Neutrophil (primary cell): ENCODE results near the gene FGGY.

Experiments
- H3K27ac ChIP-seq: fragments of 200-600 bp; sonication (generic); 2 replicates; pipeline ENCODE4 v1.5.1; 2016; ENCODE audit warnings: mild to moderate bottlenecking, moderate library complexity
- H3K27me3 ChIP-seq: fragments of 200-600 bp; sonication (generic); 2 replicates; pipeline ENCODE4 v1.6.0; 2016; ENCODE audit warnings: mild to moderate bottlenecking
- H3K36me3 ChIP-seq: fragments of 200-600 bp; sonication (generic); 2 replicates; pipeline ENCODE4 v1.5.1; 2017
- H3K4me1 ChIP-seq, 2 experiments: fragments of 200-600 bp in 1 of 2; sonication (generic) in 1 of 2; 1 replicate in 1 of 2; 2 replicates in 1 of 2; pipeline versions ENCODE4 v1.5.1 to v1.6.1; 2013 to 2016; ENCODE audit warnings: low read depth in 1 of 2, low read length in 1 of 2, mild to moderate bottlenecking in 1 of 2, moderate library complexity in 1 of 2; ENCODE audit not compliant: control insufficient read depth in 1 of 2, insufficient read depth in 1 of 2
- H3K4me3 ChIP-seq, 2 experiments: fragments of 200-600 bp in 1 of 2; sonication (generic) in 1 of 2; 1 replicate in 1 of 2; 2 replicates in 1 of 2; pipeline ENCODE4 v1.5.1; 2013 to 2016; ENCODE audit warnings: low read depth in 1 of 2, low read length in 1 of 2, mild to moderate bottlenecking in 1 of 2, moderate library complexity in 1 of 2
- H3K9me3 ChIP-seq: fragments of 200-600 bp; sonication (generic); 2 replicates; pipeline ENCODE4 v1.5.1; 2016
- TF ChIP-seq, protein P1 (sequence below): fragments of 200-600 bp; sonication (generic); IDR thresholded peaks from 2 replicates; pipeline ENCODE4 v1.5.1; 2016; ENCODE audit warnings: antibody characterized with exemption

Gene FGGY

DNA sequence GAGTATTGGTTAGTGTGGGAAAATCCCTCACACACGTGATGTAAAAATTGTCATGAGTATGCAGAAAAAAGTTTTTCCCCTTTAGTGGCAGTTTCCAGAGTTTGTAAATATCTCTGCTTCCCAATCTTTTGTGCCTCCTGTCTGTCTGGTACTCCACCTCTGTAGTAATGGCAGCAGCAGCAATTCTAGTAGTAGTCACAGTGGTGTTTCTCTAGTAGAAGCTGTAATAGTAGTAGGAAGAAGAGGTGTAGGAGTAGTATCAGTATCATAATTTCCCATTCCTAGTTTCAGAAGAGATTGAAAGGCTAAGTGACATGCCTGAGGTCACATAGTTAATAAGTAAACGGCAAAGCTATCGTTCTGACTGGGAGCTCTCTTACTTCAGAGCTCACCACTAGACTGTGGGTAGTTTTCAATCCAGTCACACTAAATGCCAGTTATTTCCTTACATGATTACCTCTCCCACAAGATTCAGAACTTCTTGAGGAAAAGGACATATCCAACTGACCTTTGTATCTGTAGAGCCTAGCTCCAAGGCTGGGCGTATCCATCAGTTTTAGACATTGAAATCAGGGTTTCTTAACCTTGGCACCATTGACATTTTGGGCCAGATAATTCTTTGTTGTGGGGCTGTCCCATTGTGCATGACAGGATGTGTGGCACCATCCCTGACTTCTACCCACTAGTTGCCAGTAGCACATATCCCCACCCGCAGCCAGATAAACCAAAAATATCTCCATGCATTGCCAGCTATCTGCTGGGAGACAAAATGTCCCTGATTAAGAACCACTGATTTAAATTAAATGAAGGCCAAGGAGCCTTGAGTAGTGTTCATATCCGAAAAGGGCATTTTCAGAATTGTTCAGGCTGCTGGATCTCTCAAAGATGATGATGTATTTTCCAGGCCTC is 135.9 kb downstream of the FGGY start:
- Histone ChIP-seq H3K27me3 (no peaks in the 10 kb centered on the region), H3K9me3 (no peaks in the 10 kb centered on the region), H3K4me3 (no peak overlapping the region), H3K4me1 (no peaks in the 10 kb centered on the region), H3K27ac (no peak overlapping the region), H3K36me3 (no peaks in the 10 kb centered on the region)
- TF ChIP-seq, protein P1, sequence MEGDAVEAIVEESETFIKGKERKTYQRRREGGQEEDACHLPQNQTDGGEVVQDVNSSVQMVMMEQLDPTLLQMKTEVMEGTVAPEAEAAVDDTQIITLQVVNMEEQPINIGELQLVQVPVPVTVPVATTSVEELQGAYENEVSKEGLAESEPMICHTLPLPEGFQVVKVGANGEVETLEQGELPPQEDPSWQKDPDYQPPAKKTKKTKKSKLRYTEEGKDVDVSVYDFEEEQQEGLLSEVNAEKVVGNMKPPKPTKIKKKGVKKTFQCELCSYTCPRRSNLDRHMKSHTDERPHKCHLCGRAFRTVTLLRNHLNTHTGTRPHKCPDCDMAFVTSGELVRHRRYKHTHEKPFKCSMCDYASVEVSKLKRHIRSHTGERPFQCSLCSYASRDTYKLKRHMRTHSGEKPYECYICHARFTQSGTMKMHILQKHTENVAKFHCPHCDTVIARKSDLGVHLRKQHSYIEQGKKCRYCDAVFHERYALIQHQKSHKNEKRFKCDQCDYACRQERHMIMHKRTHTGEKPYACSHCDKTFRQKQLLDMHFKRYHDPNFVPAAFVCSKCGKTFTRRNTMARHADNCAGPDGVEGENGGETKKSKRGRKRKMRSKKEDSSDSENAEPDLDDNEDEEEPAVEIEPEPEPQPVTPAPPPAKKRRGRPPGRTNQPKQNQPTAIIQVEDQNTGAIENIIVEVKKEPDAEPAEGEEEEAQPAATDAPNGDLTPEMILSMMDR: no peak

DNA sequence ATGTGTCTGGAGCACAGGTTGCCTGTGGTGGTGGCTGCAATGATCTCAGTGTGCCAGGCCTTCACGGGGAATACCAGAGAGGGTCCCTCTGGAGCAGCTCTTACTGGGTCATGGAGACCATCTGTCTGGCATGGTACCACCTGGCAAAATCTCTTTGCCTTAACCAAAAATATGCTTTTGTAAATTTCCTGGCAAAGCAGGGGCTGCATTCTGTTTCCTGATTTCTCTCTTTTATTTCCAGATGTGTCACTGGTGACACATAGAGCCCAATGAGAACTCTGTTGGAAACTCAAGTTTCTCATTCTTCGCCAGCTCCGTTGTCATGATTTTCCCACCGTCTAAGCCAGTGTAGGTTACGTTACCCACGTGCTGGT is 136.5 kb downstream of the FGGY start:
- Histone ChIP-seq H3K4me1 (no peaks in the 10 kb centered on the region), H3K9me3 (no peaks in the 10 kb centered on the region), H3K27me3 (no peaks in the 10 kb centered on the region), H3K4me3 (no peak overlapping the region), H3K36me3 (no peaks in the 10 kb centered on the region), H3K27ac (no peak overlapping the region)
- TF ChIP-seq, protein P1: no peak

DNA sequence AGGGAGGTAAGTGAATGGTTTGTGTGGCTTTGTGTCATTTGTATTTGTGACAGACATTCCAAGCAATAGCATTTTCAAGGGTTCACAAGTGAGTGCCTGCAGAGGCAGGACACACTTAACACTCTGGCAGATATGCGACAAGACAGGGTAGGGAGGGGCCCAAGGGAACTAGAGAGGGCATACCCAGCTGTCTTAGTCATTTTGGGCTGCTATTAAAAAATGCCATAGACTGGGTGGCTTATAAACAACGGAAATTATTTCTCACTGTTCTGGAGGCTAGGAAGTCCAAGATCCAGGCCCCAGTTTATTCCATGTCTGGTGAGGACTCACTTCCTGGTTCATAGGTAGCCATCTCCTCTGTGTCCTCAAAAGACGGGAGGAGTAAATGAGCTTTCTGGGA is 137.4 kb downstream of the FGGY start:
- Histone ChIP-seq H3K27ac (no peak overlapping the region), H3K4me3 (no peak overlapping the region), H3K36me3 (no peaks in the 10 kb centered on the region), H3K9me3 (no peaks in the 10 kb centered on the region), H3K4me1 (no peaks in the 10 kb centered on the region), H3K27me3 (no peaks in the 10 kb centered on the region)
- TF ChIP-seq, protein P1: no peak

DNA sequence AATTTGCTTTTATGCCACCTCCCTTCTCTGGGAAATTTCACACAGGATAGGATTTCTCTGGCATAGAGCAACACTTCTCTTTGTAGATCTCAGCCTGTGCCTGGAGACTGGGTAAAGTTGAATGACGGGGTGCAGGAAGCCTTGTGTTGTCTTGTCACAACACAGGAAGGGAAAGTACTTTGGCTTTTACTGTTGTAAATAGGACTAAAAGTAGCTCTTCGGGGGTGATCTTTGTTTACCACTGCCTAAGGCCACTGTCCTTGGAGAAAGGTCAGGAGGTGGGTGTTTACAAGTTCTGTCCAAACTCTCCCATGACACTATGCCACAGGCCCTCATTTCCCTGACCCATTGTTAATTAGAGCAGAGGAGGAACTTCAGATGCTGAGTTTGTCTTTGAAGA is 139.7 kb downstream of the FGGY start:
- no peaks in the 10 kb centered on the region for H3K9me3 ChIP-seq
- TF ChIP-seq, protein P1: no peak
- no peaks in the 10 kb centered on the region for H3K27me3 ChIP-seq
- H3K27ac ChIP-seq: no peak overlapping the region
- H3K36me3 ChIP-seq: no peaks in the 10 kb centered on the region
- H3K4me3 ChIP-seq: no peak overlapping the region
- H3K4me1 ChIP-seq: no peaks in the 10 kb centered on the region

DNA sequence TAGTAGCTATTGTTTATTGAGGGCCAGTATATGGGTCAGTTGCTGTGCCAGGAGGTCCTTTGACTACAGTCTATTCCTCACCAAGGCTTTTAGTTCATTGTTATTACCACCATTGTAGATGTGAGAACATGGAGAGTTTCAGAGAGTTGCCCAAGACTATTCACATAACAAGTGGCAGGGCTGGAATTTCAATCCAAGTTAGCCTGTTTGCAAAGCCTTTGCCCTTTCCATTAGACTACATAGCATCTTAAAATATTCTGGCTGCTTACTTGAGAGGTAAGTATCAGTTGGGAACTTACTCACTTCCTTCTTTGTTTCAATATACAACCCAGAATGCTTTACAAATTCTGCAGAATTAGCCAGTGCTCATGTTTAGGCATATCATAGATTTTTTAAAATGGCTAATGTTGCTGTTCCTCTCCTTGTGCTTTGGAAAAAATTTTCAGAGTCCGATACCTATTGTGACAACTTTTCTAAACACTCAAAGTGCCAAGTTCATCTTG is 141.2 kb downstream of the FGGY start:
- TF ChIP-seq, protein P1: no peak

More for the DNA sequence above, 141.2 kb downstream of the FGGY start:
- H3K27me3 ChIP-seq: no peaks in the 10 kb centered on the region
- no peaks in the 10 kb centered on the region for H3K9me3 ChIP-seq
- no peak overlapping the region for H3K4me3 ChIP-seq
- H3K4me1 ChIP-seq: no peaks in the 10 kb centered on the region
- H3K27ac ChIP-seq: no peak overlapping the region
- H3K36me3 ChIP-seq: no peaks in the 10 kb centered on the region
